Ishikawa (cell line): ENCODE results near the gene CUEDC1.

Experiments used
- FOXM1 ChIP-seq: IDR thresholded peaks from 2 replicates; pipeline ENCODE4 v1.6.1; 2012; ENCODE audit warnings: low read depth, borderline replicate concordance
- TAF1 ChIP-seq: IDR thresholded peaks from 2 replicates; pipeline ENCODE4 v1.6.1; 2012; ENCODE audit warnings: low read depth, mild to moderate bottlenecking
- TEAD4 ChIP-seq: IDR thresholded peaks from 2 replicates; pipeline ENCODE4 v1.6.1; 2012
- YY1 ChIP-seq: IDR thresholded peaks from 2 replicates; pipeline ENCODE4 v1.6.1; 2012; ENCODE audit warnings: low read depth
- TF ChIP-seq, protein P1 (sequence below): IDR thresholded peaks from 2 replicates; pipeline ENCODE4 v1.6.1; 2012; ENCODE audit warnings: low read depth, mild to moderate bottlenecking

DNA sequence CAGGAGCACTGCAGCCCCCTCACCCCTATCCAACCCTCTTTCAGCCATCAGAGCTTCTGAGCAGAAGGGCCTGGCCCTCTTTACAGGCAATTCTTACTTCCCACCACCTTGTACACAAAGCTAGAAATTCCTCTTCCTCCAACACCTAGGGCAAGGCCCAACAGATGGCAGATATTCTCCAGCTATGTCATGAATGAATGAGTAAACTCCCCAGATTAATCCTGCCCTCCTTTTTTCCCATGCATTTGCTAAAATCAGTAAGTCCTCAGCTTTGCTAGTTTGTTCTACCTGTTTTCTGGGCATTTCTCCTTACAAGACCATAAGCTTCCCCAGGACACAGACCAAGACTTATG lies 85.0 kb downstream of the CUEDC1 start:
- TF ChIP-seq TAF1 (no peak), YY1 (no peak), TEAD4 (no peak), FOXM1 (no peak)
- TF ChIP-seq, protein P1, sequence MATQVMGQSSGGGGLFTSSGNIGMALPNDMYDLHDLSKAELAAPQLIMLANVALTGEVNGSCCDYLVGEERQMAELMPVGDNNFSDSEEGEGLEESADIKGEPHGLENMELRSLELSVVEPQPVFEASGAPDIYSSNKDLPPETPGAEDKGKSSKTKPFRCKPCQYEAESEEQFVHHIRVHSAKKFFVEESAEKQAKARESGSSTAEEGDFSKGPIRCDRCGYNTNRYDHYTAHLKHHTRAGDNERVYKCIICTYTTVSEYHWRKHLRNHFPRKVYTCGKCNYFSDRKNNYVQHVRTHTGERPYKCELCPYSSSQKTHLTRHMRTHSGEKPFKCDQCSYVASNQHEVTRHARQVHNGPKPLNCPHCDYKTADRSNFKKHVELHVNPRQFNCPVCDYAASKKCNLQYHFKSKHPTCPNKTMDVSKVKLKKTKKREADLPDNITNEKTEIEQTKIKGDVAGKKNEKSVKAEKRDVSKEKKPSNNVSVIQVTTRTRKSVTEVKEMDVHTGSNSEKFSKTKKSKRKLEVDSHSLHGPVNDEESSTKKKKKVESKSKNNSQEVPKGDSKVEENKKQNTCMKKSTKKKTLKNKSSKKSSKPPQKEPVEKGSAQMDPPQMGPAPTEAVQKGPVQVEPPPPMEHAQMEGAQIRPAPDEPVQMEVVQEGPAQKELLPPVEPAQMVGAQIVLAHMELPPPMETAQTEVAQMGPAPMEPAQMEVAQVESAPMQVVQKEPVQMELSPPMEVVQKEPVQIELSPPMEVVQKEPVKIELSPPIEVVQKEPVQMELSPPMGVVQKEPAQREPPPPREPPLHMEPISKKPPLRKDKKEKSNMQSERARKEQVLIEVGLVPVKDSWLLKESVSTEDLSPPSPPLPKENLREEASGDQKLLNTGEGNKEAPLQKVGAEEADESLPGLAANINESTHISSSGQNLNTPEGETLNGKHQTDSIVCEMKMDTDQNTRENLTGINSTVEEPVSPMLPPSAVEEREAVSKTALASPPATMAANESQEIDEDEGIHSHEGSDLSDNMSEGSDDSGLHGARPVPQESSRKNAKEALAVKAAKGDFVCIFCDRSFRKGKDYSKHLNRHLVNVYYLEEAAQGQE: no peak
